ENCODE results near the gene MCHR1. TPM values are rescaled to one million over a fixed set of nuclear protein-coding genes. Genes with fewer than 3 reads are reported as not detected.

Gene MCHR1
- total and polyA plus RNA-seq, 2 donors (not counting 1 experiment from before 2014, with no cell fraction given), result 0.20 to 0.99 TPM

DNA sequence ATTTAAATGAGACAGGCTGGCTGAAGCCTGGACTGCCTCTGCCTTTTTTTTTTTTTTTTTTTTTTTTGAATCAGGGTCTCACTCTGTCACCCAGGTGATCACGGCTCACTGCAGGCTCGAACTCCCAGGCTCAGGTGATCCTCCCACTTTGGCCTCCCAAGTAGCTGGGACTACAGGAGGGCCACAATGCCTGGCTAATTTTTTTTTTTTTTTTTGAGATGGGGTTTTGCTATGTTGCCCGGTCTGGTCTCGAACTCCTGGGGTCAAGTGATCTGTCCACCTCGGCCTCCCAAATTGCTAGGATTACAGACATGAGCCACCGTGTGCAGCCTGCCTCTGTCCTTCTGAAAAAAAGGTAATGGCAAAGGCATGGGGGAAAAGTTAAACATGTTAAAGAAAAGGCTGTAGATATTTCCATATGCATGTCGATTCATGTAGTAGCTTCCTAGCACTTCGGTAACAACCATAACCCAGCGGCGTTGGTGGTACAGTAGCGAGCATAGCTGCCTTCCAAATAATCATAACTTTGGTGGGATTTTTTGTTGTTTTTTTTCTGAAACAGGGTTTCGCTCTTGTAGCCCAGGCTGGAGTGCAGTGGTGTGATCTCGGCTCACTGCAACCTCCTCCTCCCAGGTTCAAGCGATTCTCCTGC is 48.8 kb downstream of the MCHR1 start:
- DNase-seq (ENCODE audit: low read depth in 2 of 2), result no peak
- Histone ChIP-seq H3K9ac (ENCODE audit: insufficient read depth, low read length) (no peak overlapping the region), H2AFZ (ENCODE audit: low read length) (no peak overlapping the region), H4K20me1 (ENCODE audit: control insufficient read depth, extremely low read depth, insufficient read depth, low read length) (no peaks in the 10 kb centered on the region), H3K9me3 (ENCODE audit: control insufficient read depth, insufficient read depth, low read depth, low read length) (no peaks in the 10 kb centered on the region), H3K27ac (ENCODE audit: insufficient read depth, low read length) (no peak overlapping the region), H3K4me2 (ENCODE audit: extremely low read depth, insufficient read depth, low read length) (no peak overlapping the region), H3K4me3 (replicated peaks in 1 of 4; ENCODE audit: control extremely low read depth in 1 of 4, insufficient read depth in 1 of 4, low read depth in 3 of 4, low read length in 4 of 4) (no peak overlapping the region), H3K36me3 (ENCODE audit: control insufficient read depth, insufficient read depth, low read length) (no peaks in the 10 kb centered on the region), H3K27me3 (ENCODE audit: control insufficient read depth, insufficient read depth, low read length) (no peaks in the 10 kb centered on the region), H3K4me1 (ENCODE audit: control insufficient read depth, extremely low read depth, insufficient read depth, low read length) (no peaks in the 10 kb centered on the region), H3K79me2 (ENCODE audit: control insufficient read depth, insufficient read depth, low read length) (no peaks in the 10 kb centered on the region)
- TF ChIP-seq, protein P1, sequence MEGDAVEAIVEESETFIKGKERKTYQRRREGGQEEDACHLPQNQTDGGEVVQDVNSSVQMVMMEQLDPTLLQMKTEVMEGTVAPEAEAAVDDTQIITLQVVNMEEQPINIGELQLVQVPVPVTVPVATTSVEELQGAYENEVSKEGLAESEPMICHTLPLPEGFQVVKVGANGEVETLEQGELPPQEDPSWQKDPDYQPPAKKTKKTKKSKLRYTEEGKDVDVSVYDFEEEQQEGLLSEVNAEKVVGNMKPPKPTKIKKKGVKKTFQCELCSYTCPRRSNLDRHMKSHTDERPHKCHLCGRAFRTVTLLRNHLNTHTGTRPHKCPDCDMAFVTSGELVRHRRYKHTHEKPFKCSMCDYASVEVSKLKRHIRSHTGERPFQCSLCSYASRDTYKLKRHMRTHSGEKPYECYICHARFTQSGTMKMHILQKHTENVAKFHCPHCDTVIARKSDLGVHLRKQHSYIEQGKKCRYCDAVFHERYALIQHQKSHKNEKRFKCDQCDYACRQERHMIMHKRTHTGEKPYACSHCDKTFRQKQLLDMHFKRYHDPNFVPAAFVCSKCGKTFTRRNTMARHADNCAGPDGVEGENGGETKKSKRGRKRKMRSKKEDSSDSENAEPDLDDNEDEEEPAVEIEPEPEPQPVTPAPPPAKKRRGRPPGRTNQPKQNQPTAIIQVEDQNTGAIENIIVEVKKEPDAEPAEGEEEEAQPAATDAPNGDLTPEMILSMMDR (conservative IDR thresholded peaks at IDR 0.05 in 1 of 2, IDR thresholded peaks at IDR 0.05 in 1 of 2; ENCODE audit: low read depth in 1 of 2, low read length in 2 of 2), result no peak
- no peak for TF ChIP-seq EZH2 (IDR thresholded peaks at IDR 0.05; ENCODE audit: low read length, missing control alignments)

DNA sequence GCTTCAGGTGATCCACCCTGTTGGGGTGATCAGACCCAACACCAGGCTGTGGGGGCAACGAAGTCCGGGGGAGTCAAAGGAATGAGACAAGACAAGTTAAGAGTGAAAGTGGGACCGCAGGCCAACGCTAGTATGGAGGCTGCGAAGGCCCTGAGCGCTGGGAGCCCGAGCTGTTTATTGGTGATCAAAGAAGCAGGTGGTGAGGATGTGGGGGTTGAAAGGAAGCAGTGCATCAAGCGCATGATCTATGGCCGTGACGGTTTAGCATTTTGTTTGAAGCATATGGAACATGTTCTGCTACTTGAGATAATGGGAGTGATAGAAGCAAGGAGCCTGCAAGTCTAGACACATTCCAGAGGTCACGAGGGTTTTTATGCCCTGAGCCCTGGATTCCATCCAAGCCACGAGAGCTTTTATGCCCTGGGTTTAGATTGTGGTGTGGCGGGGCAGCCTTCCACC is 49.5 kb downstream of the MCHR1 start:
- TF ChIP-seq EZH2 (IDR thresholded peaks at IDR 0.05; ENCODE audit: low read length, missing control alignments), result no peak
- TF ChIP-seq, protein P1 (conservative IDR thresholded peaks at IDR 0.05 in 1 of 2, IDR thresholded peaks at IDR 0.05 in 1 of 2; ENCODE audit: low read depth in 1 of 2, low read length in 2 of 2), result no peak
- H3K36me3 ChIP-seq (ENCODE audit: control insufficient read depth, insufficient read depth, low read length), result no peaks in the 10 kb centered on the region
- H3K4me3 ChIP-seq (replicated peaks in 1 of 4; ENCODE audit: control extremely low read depth in 1 of 4, insufficient read depth in 1 of 4, low read depth in 3 of 4, low read length in 4 of 4), result no peak overlapping the region
- H3K27ac ChIP-seq (ENCODE audit: insufficient read depth, low read length), result no peak overlapping the region
- H3K27me3 ChIP-seq (ENCODE audit: control insufficient read depth, insufficient read depth, low read length), result no peaks in the 10 kb centered on the region
- H3K79me2 ChIP-seq (ENCODE audit: control insufficient read depth, insufficient read depth, low read length), result no peaks in the 10 kb centered on the region
- H4K20me1 ChIP-seq (ENCODE audit: control insufficient read depth, extremely low read depth, insufficient read depth, low read length), result no peaks in the 10 kb centered on the region
- H3K9me3 ChIP-seq (ENCODE audit: control insufficient read depth, insufficient read depth, low read depth, low read length), result no peaks in the 10 kb centered on the region
- no peak overlapping the region for H3K4me2 ChIP-seq (ENCODE audit: extremely low read depth, insufficient read depth, low read length)
- no peak overlapping the region for H2AFZ ChIP-seq (ENCODE audit: low read length)
- H3K9ac ChIP-seq (ENCODE audit: insufficient read depth, low read length), result no peak overlapping the region
- DNase-seq (ENCODE audit: low read depth in 2 of 2), result peak; percentile 17 to 56
- H3K4me1 ChIP-seq (ENCODE audit: control insufficient read depth, extremely low read depth, insufficient read depth, low read length), result no peaks in the 10 kb centered on the region

DNA sequence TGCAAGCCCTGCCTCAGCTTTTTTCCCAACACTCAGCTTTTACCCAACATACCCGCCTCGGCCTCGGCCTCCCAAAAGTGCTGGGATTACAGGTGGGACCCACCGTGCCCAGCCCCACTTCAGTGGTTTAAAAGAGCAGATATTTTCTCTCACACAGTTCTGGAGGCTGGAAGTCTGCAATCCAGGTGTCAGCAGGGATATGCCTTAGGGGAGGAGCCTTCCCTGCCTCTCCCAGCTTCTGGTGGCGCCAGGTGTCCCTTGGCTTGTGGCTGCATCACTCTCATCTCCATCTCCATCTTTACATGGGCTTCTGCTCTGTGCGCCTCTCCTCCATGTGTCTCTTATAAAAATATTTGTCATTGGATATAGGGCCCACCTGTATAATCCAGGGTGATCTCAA is 50.0 kb downstream of the MCHR1 start:
- no peak overlapping the region for H3K4me3 ChIP-seq (replicated peaks in 1 of 4; ENCODE audit: control extremely low read depth in 1 of 4, insufficient read depth in 1 of 4, low read depth in 3 of 4, low read length in 4 of 4)
- no peak for DNase-seq (ENCODE audit: low read depth in 2 of 2)
- H3K9me3 ChIP-seq (ENCODE audit: control insufficient read depth, insufficient read depth, low read depth, low read length), result no peaks in the 10 kb centered on the region
- TF ChIP-seq, protein P1 (conservative IDR thresholded peaks at IDR 0.05 in 1 of 2, IDR thresholded peaks at IDR 0.05 in 1 of 2; ENCODE audit: low read depth in 1 of 2, low read length in 2 of 2), result no peak
- TF ChIP-seq EZH2 (IDR thresholded peaks at IDR 0.05; ENCODE audit: low read length, missing control alignments), result no peak
- H3K4me1 ChIP-seq (ENCODE audit: control insufficient read depth, extremely low read depth, insufficient read depth, low read length), result no peaks in the 10 kb centered on the region
- H2AFZ ChIP-seq (ENCODE audit: low read length), result no peak overlapping the region
- H4K20me1 ChIP-seq (ENCODE audit: control insufficient read depth, extremely low read depth, insufficient read depth, low read length), result no peaks in the 10 kb centered on the region
- no peaks in the 10 kb centered on the region for H3K27me3 ChIP-seq (ENCODE audit: control insufficient read depth, insufficient read depth, low read length)
- no peaks in the 10 kb centered on the region for H3K36me3 ChIP-seq (ENCODE audit: control insufficient read depth, insufficient read depth, low read length)
- no peaks in the 10 kb centered on the region for H3K79me2 ChIP-seq (ENCODE audit: control insufficient read depth, insufficient read depth, low read length)
- no peak overlapping the region for H3K4me2 ChIP-seq (ENCODE audit: extremely low read depth, insufficient read depth, low read length)
- no peak overlapping the region for H3K27ac ChIP-seq (ENCODE audit: insufficient read depth, low read length)
- H3K9ac ChIP-seq (ENCODE audit: insufficient read depth, low read length), result no peak overlapping the region

Other genes with a start within 250 kb of the MCHR1 start
- gene MRTFA, start 42.8 kb upstream of the MCHR1 start, total RNA-seq, result 13.4 and 23.0 TPM in 2 replicates
- 7.5 and 7.6 TPM in 2 replicates for gene MRTFA, start 42.8 kb upstream of the MCHR1 start, polyA plus RNA-seq
- gene SLC25A17, start 139.9 kb downstream of the MCHR1 start, total RNA-seq, result 11.3 and 12.9 TPM in 2 replicates
- 26.5 and 28.7 TPM in 2 replicates for gene SLC25A17, start 139.9 kb downstream of the MCHR1 start, polyA plus RNA-seq
- gene ST13, start 177.2 kb downstream of the MCHR1 start, total RNA-seq, result 239 and 293 TPM in 2 replicates
- gene ST13, start 177.2 kb downstream of the MCHR1 start, polyA plus RNA-seq, result 199 and 266 TPM in 2 replicates
- 7.7 and 9.1 TPM in 2 replicates for gene XPNPEP3, start 177.7 kb downstream of the MCHR1 start, total RNA-seq
- gene XPNPEP3, start 177.7 kb downstream of the MCHR1 start, polyA plus RNA-seq, result 15.2 and 16.2 TPM in 2 replicates
- not detected in 2 replicates for gene DNAJB7, start 182.6 kb downstream of the MCHR1 start, total RNA-seq
- not detected in 2 replicates for gene DNAJB7, start 182.6 kb downstream of the MCHR1 start, polyA plus RNA-seq

Data from fibroblast of lung (primary cell).